PC-3 (cell line): Measurements from ENCODE around the gene ELAVL3. TPM values are rescaled to one million over a fixed set of nuclear protein-coding genes. Genes with fewer than 3 reads are reported as not detected.

Source experiments
- ATAC-seq: fragments of 200-7000 bp; cut with Tn5 transposase; 2 replicates; pipeline ENCODE4 v1.9.1; 2020; ENCODE audit warnings: mild to moderate bottlenecking, moderate library complexity
- BruUV-seq: library from RNA; stranded (reverse); fragments of 400-500 nt; replicated peaks from 2 replicates; lab custom pipeline; 2021; lab: Mats Ljungman, UMichigan
- CTCF ChIA-PET: fragments of 300-600 bp; sonication (Branson Sonifier 250); formaldehyde crosslinking; loops from one replicate; lab custom pipeline; 2022; ENCODE audit warnings: antibody characterized with exemption; lab: Charles Lee
- POLR2A ChIA-PET: fragments of 300-600 bp; sonication (Branson Sonifier 250); formaldehyde crosslinking; loops from one replicate; lab custom pipeline; 2022; ENCODE audit warnings: antibody characterized with exemption; ENCODE audit not compliant: unreplicated experiment; lab: Charles Lee
- DNase-seq: peaks from one replicate; pipeline ENCODE4 v3.0.0-alpha.2; 2015
- H2AFZ ChIP-seq: fragments of 300-600 bp; sonication (generic); 2 replicates; pipeline ENCODE4 v1.6.0; 2016; ENCODE audit warnings: antibody characterized with exemption, low read length
- H3F3A ChIP-seq: fragments of 300-600 bp; sonication (generic); one replicate; pipeline ENCODE4 v1.6.0; 2017; ENCODE audit warnings: antibody characterized with exemption, low read length, control low read depth, mild to moderate bottlenecking; ENCODE audit not compliant: unreplicated experiment
- H3K27ac ChIP-seq: fragments of 300-600 bp; sonication (generic); 2 replicates; pipeline ENCODE4 v1.5.1; 2016; ENCODE audit warnings: mild to moderate bottlenecking, low read length
- H3K27me3 ChIP-seq: fragments of 300-600 bp; sonication (generic); 2 replicates; pipeline ENCODE4 v1.6.1; 2016; ENCODE audit warnings: low read length, mixed read lengths
- H3K36me3 ChIP-seq: fragments of 300-600 bp; sonication (generic); 2 replicates; pipeline ENCODE4 v1.6.1; 2016; ENCODE audit warnings: low read depth, mixed run types, low read length, mixed read lengths
- H3K4me1 ChIP-seq: fragments of 300-600 bp; sonication (generic); 2 replicates; pipeline ENCODE4 v1.5.1; 2016; ENCODE audit warnings: low read length; ENCODE audit not compliant: insufficient read depth
- H3K4me2 ChIP-seq: fragments of 300-600 bp; sonication (generic); 2 replicates; pipeline ENCODE4 v1.6.0; 2016; ENCODE audit warnings: low read length
- H3K4me3 ChIP-seq: fragments of 300-600 bp; sonication (generic); 2 replicates; pipeline ENCODE4 v1.5.1; 2016; ENCODE audit warnings: mild to moderate bottlenecking, low read length, mixed read lengths
- H3K79me2 ChIP-seq: fragments of 300-600 bp; sonication (generic); 2 replicates; pipeline ENCODE4 v1.6.1; 2017; ENCODE audit warnings: low read length, mixed read lengths
- H3K9ac ChIP-seq: fragments of 300-600 bp; sonication (generic); 2 replicates; pipeline ENCODE4 v1.6.0; 2016; ENCODE audit warnings: mild to moderate bottlenecking, low read length
- H3K9me2 ChIP-seq: fragments of 300-600 bp; sonication (generic); replicated peaks from 2 replicates; pipeline ENCODE4 v1.6.1; 2016; ENCODE audit warnings: mixed run types, low read length, mixed read lengths
- H3K9me3 ChIP-seq: fragments of 300-600 bp; sonication (generic); 2 replicates; pipeline ENCODE4 v1.6.1; 2016; ENCODE audit warnings: low read length, mixed read lengths
- H4K20me1 ChIP-seq: fragments of 300-600 bp; sonication (generic); 2 replicates; pipeline ENCODE4 v1.6.1; 2016; ENCODE audit warnings: low read length, mixed read lengths
- CTCF ChIP-seq: fragments of 300-600 bp; sonication (generic); conservative IDR thresholded peaks from 2 replicates; pipeline ENCODE4 v1.5.1; 2017; ENCODE audit warnings: antibody characterized with exemption, low read depth, mild to moderate bottlenecking, low read length
- EZH2 ChIP-seq: fragments of 300-600 bp; sonication (generic); IDR thresholded peaks from one replicate; pipeline ENCODE4 v1.6.1; 2017; ENCODE audit warnings: antibody characterized with exemption, mild to moderate bottlenecking, low read length; ENCODE audit not compliant: unreplicated experiment
- EZH2phosphoT487 ChIP-seq: fragments of 300-600 bp; sonication (generic); IDR thresholded peaks from 2 replicates; pipeline ENCODE4 v1.6.1; 2018; ENCODE audit warnings: mild to moderate bottlenecking, antibody characterized with exemption, low read length, borderline replicate concordance
- intact Hi-C: fragments of 100-400 bp; cut with micrococcal nuclease; formaldehyde crosslinking; loops from 2 replicates; pipeline ENCODE4 v1.9.0; 2023
- total RNA-seq: library from RNA; depleted of rRNA; stranded (reverse); fragments of >200 nt; gene quantifications from 2 replicates; pipeline ENCODE4 v1.2.3, GENCODE V29; 2014

ELAVL3 gene
- total RNA-seq, 1 experiment from 2014 or later: not detected

- ChIA-PET POLR2A (no interaction called here), CTCF (interaction anchor here (0.5 kb wide), 1 partner anchor 14 kb away, joined by 4 read pairs; no protein-coding TSS in a partner anchor)
- intact Hi-C loops: loop anchor here (5.0 kb wide), 1 partner anchor 87 kb away; no protein-coding TSS in a partner anchor
- H3K36me3 ChIP-seq: no peaks in the 10 kb centered on the region
- H3K27ac ChIP-seq: no peak overlapping the region
- no peak overlapping the region for H3K4me2 ChIP-seq
- H3K9me3 ChIP-seq: no peaks in the 10 kb centered on the region
- no peak overlapping the region for H3K4me3 ChIP-seq
- no peak for TF ChIP-seq EZH2
- no peak for TF ChIP-seq EZH2phosphoT487
- H2AFZ ChIP-seq: no peak overlapping the region
- H3K4me1 ChIP-seq: peaks cover 7% of the 10 kb centered on the region
- no peaks in the 10 kb centered on the region for H3K9me2 ChIP-seq
- no peak overlapping the region for H3K9ac ChIP-seq
- H3F3A ChIP-seq: no peaks in the 10 kb centered on the region
- no peak for ATAC-seq
- peaks cover 4% of the 10 kb centered on the region; the same call in 1 of the 2 replicates for H3K79me2 ChIP-seq
- H4K20me1 ChIP-seq: no peaks in the 10 kb centered on the region
- H3K27me3 ChIP-seq: no peaks in the 10 kb centered on the region
- no TSS peak for BruUV-seq
- no peak for DNase-seq
Observed at GRCh38 chr19:11499890-11500420, 19.1 kb upstream of the ELAVL3 start.

GRCh38 chr19:11499220-11499726, 18.4 kb upstream of the ELAVL3 start:
- BruUV-seq: no TSS peak
- CTCF ChIA-PET: no interaction called here

More at GRCh38 chr19:11499220-11499726, 18.4 kb upstream of the ELAVL3 start:
- Histone ChIP-seq H3K79me2 (no peaks in the 10 kb centered on the region; the same call in 1 of the 2 replicates), H3K9me2 (no peaks in the 10 kb centered on the region), H3K4me3 (no peak overlapping the region), H2AFZ (no peak overlapping the region), H3K9me3 (no peaks in the 10 kb centered on the region), H3F3A (no peaks in the 10 kb centered on the region), H3K4me2 (no peak overlapping the region), H3K4me1 (peaks cover under 1% of the 10 kb centered on the region), H3K9ac (no peak overlapping the region), H3K36me3 (no peaks in the 10 kb centered on the region), H3K27ac (no peak overlapping the region), H4K20me1 (no peaks in the 10 kb centered on the region), H3K27me3 (no peaks in the 10 kb centered on the region)
- TF ChIP-seq EZH2phosphoT487 (no peak), CTCF (no peak), EZH2 (no peak)
- POLR2A ChIA-PET: no interaction called here
- intact Hi-C loops: loop anchor here (5.0 kb wide), 1 partner anchor 88 kb away; no protein-coding TSS in a partner anchor
- DNase-seq: no peak
- ATAC-seq: no peak
